ENCODE measurements around the gene LPP. TPM values are rescaled to one million over a fixed set of nuclear protein-coding genes. Genes with fewer than 3 reads are reported as not detected.

Gene LPP
- total RNA-seq, 1 experiment from 2014 or later, result 148 TPM

DNA sequence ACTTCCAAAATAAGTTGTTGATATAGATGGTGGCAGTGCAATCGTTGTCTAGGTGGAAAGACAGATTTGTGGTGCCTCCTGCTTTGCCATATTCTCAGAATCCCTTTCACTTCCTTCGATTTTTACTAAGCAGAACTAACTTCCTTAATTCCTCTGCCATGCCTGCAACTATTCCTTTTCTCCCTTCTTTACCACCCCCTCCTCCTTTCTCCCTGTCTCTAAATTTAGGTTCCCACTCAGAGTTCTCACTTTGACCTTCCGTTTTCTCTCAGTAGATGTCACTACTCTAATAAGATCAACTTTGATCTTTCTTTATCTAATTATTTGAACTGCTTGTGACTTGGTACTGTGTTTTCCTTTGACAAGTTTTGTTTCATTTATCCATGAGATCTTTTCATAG, 351.2 kb downstream of the LPP start:
- H2AFZ ChIP-seq, result no peak overlapping the region
- peaks cover 4% of the 10 kb centered on the region; the same call in 1 of the 2 replicates for H3K79me2 ChIP-seq (ENCODE audit: low read depth)
- H3K4me3 ChIP-seq, result no peak overlapping the region
- H3K4me1 ChIP-seq (replicated peaks; ENCODE audit: insufficient read depth), result no peaks in the 10 kb centered on the region
- ChIA-PET CTCF (no interaction called here), POLR2A (ENCODE audit: unreplicated experiment) (no interaction called here)
- BruUV-seq (replicated peaks), result no TSS peak
- no peaks in the 10 kb centered on the region; the same call in 1 of the 2 replicates for H3F3A ChIP-seq (ENCODE audit: insufficient read depth, low read depth)
- no peaks in the 10 kb centered on the region for H4K20me1 ChIP-seq (ENCODE audit: insufficient read depth)
- no peak overlapping the region for H3K27ac ChIP-seq
- H3K36me3 ChIP-seq (ENCODE audit: low read depth), result 0 out of 2 replicates have a peak, but pooled peaks cover 3% of the 10 kb centered on the region
- no peaks in the 10 kb centered on the region for H3K9me2 ChIP-seq (ENCODE audit: insufficient read depth)
- DNase-seq, result no peak
- intact Hi-C loops (cut with micrococcal nuclease; ENCODE audit: unreplicated experiment), result no loop called here
- H3K9me3 ChIP-seq (ENCODE audit: insufficient read depth, low read depth), result peaks cover 19% of the 10 kb centered on the region; the same call in 1 of the 2 replicates
- no peak overlapping the region for H3K4me2 ChIP-seq
- no peaks in the 10 kb centered on the region for H3K27me3 ChIP-seq (ENCODE audit: insufficient read depth, low read depth)
- TF ChIP-seq, protein P1, sequence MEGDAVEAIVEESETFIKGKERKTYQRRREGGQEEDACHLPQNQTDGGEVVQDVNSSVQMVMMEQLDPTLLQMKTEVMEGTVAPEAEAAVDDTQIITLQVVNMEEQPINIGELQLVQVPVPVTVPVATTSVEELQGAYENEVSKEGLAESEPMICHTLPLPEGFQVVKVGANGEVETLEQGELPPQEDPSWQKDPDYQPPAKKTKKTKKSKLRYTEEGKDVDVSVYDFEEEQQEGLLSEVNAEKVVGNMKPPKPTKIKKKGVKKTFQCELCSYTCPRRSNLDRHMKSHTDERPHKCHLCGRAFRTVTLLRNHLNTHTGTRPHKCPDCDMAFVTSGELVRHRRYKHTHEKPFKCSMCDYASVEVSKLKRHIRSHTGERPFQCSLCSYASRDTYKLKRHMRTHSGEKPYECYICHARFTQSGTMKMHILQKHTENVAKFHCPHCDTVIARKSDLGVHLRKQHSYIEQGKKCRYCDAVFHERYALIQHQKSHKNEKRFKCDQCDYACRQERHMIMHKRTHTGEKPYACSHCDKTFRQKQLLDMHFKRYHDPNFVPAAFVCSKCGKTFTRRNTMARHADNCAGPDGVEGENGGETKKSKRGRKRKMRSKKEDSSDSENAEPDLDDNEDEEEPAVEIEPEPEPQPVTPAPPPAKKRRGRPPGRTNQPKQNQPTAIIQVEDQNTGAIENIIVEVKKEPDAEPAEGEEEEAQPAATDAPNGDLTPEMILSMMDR (conservative IDR thresholded peaks at IDR 0.05), result no peak
- no peak for TF ChIP-seq EZH2 (IDR thresholded peaks at IDR 0.05; ENCODE audit: low read depth)

- H3K27ac ChIP-seq, result no peak overlapping the region
- TF ChIP-seq EZH2 (IDR thresholded peaks at IDR 0.05; ENCODE audit: low read depth), result no peak
- TF ChIP-seq, protein P1 (conservative IDR thresholded peaks at IDR 0.05), result no peak
- POLR2A ChIA-PET (ENCODE audit: unreplicated experiment), result no interaction called here
- no peaks in the 10 kb centered on the region for H3K4me1 ChIP-seq (replicated peaks; ENCODE audit: insufficient read depth)
- H3K79me2 ChIP-seq (ENCODE audit: low read depth), result peaks cover 2% of the 10 kb centered on the region; the same call in 1 of the 2 replicates
- no peaks in the 10 kb centered on the region; the same call in 1 of the 2 replicates for H3F3A ChIP-seq (ENCODE audit: insufficient read depth, low read depth)
- no peak overlapping the region for H2AFZ ChIP-seq
- H3K27me3 ChIP-seq (ENCODE audit: insufficient read depth, low read depth), result no peaks in the 10 kb centered on the region
- peaks cover 19% of the 10 kb centered on the region; the same call in 1 of the 2 replicates for H3K9me3 ChIP-seq (ENCODE audit: insufficient read depth, low read depth)
- H3K36me3 ChIP-seq (ENCODE audit: low read depth), result 0 out of 2 replicates have a peak, but pooled peaks cover 3% of the 10 kb centered on the region
- CTCF ChIA-PET, result no interaction called here
- no peak overlapping the region for H3K4me3 ChIP-seq
- no peak for DNase-seq
- BruUV-seq (replicated peaks), result no TSS peak
- H3K9me2 ChIP-seq (ENCODE audit: insufficient read depth), result no peaks in the 10 kb centered on the region
- intact Hi-C loops (cut with micrococcal nuclease; ENCODE audit: unreplicated experiment), result no loop called here
- H4K20me1 ChIP-seq (ENCODE audit: insufficient read depth), result no peaks in the 10 kb centered on the region
- no peak overlapping the region for H3K4me2 ChIP-seq
Observed at GRCh38 chr3:188505911-188506310, 352.0 kb downstream of the LPP start.

GRCh38 chr3:188506446-188506845, 352.5 kb downstream of the LPP start:
- Histone ChIP-seq H3K9me3 (ENCODE audit: insufficient read depth, low read depth) (peaks cover 14% of the 10 kb centered on the region; the same call in 1 of the 2 replicates), H3K27me3 (ENCODE audit: insufficient read depth, low read depth) (no peaks in the 10 kb centered on the region), H3F3A (ENCODE audit: insufficient read depth, low read depth) (no peaks in the 10 kb centered on the region; the same call in 1 of the 2 replicates), H3K79me2 (ENCODE audit: low read depth) (no peaks in the 10 kb centered on the region), H3K4me3 (no peak overlapping the region), H3K27ac (no peak overlapping the region), H2AFZ (no peak overlapping the region), H3K9me2 (ENCODE audit: insufficient read depth) (no peaks in the 10 kb centered on the region), H3K4me2 (no peak overlapping the region), H3K36me3 (ENCODE audit: low read depth) (no peaks in the 10 kb centered on the region), H4K20me1 (ENCODE audit: insufficient read depth) (no peaks in the 10 kb centered on the region), H3K4me1 (replicated peaks; ENCODE audit: insufficient read depth) (no peaks in the 10 kb centered on the region)
- BruUV-seq (replicated peaks), result no TSS peak
- POLR2A ChIA-PET (ENCODE audit: unreplicated experiment), result no interaction called here
- no peak for DNase-seq
- no peak for TF ChIP-seq EZH2 (IDR thresholded peaks at IDR 0.05; ENCODE audit: low read depth)
- TF ChIP-seq, protein P1 (conservative IDR thresholded peaks at IDR 0.05), result no peak
- CTCF ChIA-PET, result no interaction called here
- intact Hi-C loops (cut with micrococcal nuclease; ENCODE audit: unreplicated experiment), result no loop called here

All from PC-9 (cell line).